CD4-positive, CD25-positive, alpha-beta regulatory T cell (primary cell): ENCODE data around the gene ARMC7. TPM values are rescaled to one million over a fixed set of nuclear protein-coding genes. Genes with fewer than 3 reads are reported as not detected.

Source experiments
- ATAC-seq, 2 donors: fragments of 150-1000 bp; cut with Tn5 transposase; one replicate each; pipeline ENCODE4 v1.10.0; 2021; ENCODE audit warnings: low read depth in 2 of 2, moderate number of reproducible peaks in 2 of 2, moderate library complexity in 1 of 2
- DNase-seq, 3 donors: peaks; one replicate each; pipeline versions ENCODE4 v3.0.0 to v3.0.0-alpha.2; 2012 to 2022; ENCODE audit warnings: mixed read lengths in 1 of 3
- H3K27ac ChIP-seq: one replicate; pipeline ENCODE4 v1.7.0; 2013; ENCODE audit warnings: mild to moderate bottlenecking, low read length; ENCODE audit not compliant: insufficient read depth, poor library complexity, severe bottlenecking
- H3K27me3 ChIP-seq: one replicate; pipeline ENCODE4 v1.7.0; 2013; ENCODE audit warnings: low read length; ENCODE audit not compliant: control insufficient read depth, insufficient read depth
- H3K36me3 ChIP-seq: one replicate; pipeline ENCODE4 v1.7.0; 2013; ENCODE audit warnings: mild to moderate bottlenecking, low read length, moderate library complexity; ENCODE audit not compliant: control insufficient read depth, insufficient read depth
- H3K4me1 ChIP-seq: 2 replicates; pipeline ENCODE4 v1.7.0; 2013; ENCODE audit warnings: mild to moderate bottlenecking, low read length; ENCODE audit not compliant: insufficient read depth, control insufficient read depth, poor library complexity, severe bottlenecking
- H3K4me3 ChIP-seq: one replicate; pipeline ENCODE4 v1.7.0; 2013; ENCODE audit warnings: low read depth, mild to moderate bottlenecking, low read length, moderate library complexity
- H3K9me3 ChIP-seq, 2 experiments: 1 replicate in 1 of 2; 2 replicates in 1 of 2; pipeline ENCODE4 v1.7.0; 2013; ENCODE audit warnings: low read length in 2 of 2, mild to moderate bottlenecking in 1 of 2, moderate library complexity in 1 of 2; ENCODE audit not compliant: control insufficient read depth in 2 of 2
- H3K27ac Mint-ChIP-seq, 3 donors: one replicate each; pipeline ENCODE4 v1.8.0; 2020 to 2022; ENCODE audit warnings: mild to moderate bottlenecking in 3 of 3, mixed read lengths in 3 of 3, moderate library complexity in 2 of 3
- H3K27me3 Mint-ChIP-seq: one replicate; pipeline ENCODE4 v1.8.0; 2022; ENCODE audit warnings: mild to moderate bottlenecking, mixed read lengths
- H3K36me3 Mint-ChIP-seq: one replicate; pipeline ENCODE4 v1.8.0; 2020; ENCODE audit warnings: mixed read lengths
- H3K4me1 Mint-ChIP-seq, 4 donors: one replicate each; pipeline ENCODE4 v1.8.0; 2020 to 2022; ENCODE audit warnings: mixed read lengths in 4 of 4, mild to moderate bottlenecking in 1 of 4
- H3K4me3 Mint-ChIP-seq, 4 donors: one replicate each; pipeline ENCODE4 v1.8.0; 2020 to 2022; ENCODE audit warnings: mild to moderate bottlenecking in 4 of 4, mixed read lengths in 4 of 4, moderate library complexity in 3 of 4
- H3K9me3 Mint-ChIP-seq, 7 donors: one replicate each; pipeline ENCODE4 v1.8.0; 2020 to 2022; ENCODE audit warnings: mixed read lengths in 7 of 7, mild to moderate bottlenecking in 3 of 7, moderate library complexity in 2 of 7
- polyA plus RNA-seq, 4 donors: library from polyadenylated mRNA; unstranded; fragments of 300-500 nt; fragmentation: Illumina TruSeq; gene quantifications; one replicate each; pipeline ENCODE4 v1.2.3, GENCODE V29; 2021
- total RNA-seq: library from RNA; stranded (reverse); gene quantifications from one replicate; pipeline ENCODE4 v1.2.3, GENCODE V29; 2022

ARMC7 gene
- total and polyA plus RNA-seq, 5 donors from 2014 or later: 3.1 to 12.8 (median 4.4) TPM

DNA sequence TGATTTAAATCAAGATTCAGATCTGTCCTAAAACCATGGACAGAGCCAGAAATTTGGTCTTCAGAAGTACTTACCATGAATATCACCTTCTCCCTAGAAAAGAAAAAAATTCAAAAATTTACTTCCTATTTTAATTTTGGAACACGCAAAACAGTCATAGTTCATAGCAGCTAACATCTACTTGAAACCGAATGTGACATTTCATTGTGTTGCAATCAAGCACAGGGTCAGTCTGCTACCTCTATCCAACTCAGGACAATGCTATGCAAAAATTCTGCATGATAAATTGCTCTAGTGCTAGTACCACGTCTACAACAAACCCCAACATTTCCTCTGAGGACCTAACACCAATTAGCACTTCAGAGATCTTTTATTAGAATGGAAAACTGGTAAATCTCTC is 36.8 kb downstream of the ARMC7 start:
- peaks cover 19% of the 10 kb centered on the region for H3K36me3 Mint-ChIP-seq
- Histone ChIP-seq H3K27me3 (no peaks in the 10 kb centered on the region), H3K4me1 (peaks cover 2% of the 10 kb centered on the region), H3K36me3 (peaks cover 49% of the 10 kb centered on the region), H3K27ac (no peak overlapping the region), H3K9me3 (no peaks in the 10 kb centered on the region), H3K4me3 (no peak overlapping the region)
- no peak for DNase-seq
- H3K4me3 Mint-ChIP-seq: no peak overlapping the region
- H3K4me1 Mint-ChIP-seq: peaks cover 5 to 27% (median 14%) of the 10 kb centered on the region in 4 donors
- H3K9me3 Mint-ChIP-seq: no peaks in the 10 kb centered on the region
- no peak for ATAC-seq
- H3K27me3 Mint-ChIP-seq: no peaks in the 10 kb centered on the region
- H3K27ac Mint-ChIP-seq: peak overlapping the region in 2 of 3 donors; percentile 29 to 32

GRCh38 chr17:75147878-75148546 is 38.2 kb downstream of the ARMC7 start:
- peaks cover 12% of the 10 kb centered on the region for H3K4me1 ChIP-seq
- Mint-ChIP-seq H3K9me3 (no peaks in the 10 kb centered on the region), H3K27me3 (no peaks in the 10 kb centered on the region), H3K4me1 (peaks cover 17 to 41% (median 24%) of the 10 kb centered on the region in 4 donors), H3K4me3 (peak overlapping the region in 1 of 4 donors; percentile 66), H3K27ac (peak overlapping the region; percentile 29 to 51 (median 38)), H3K36me3 (peaks cover 19% of the 10 kb centered on the region)
- H3K9me3 ChIP-seq: no peaks in the 10 kb centered on the region
- DNase-seq: no peak
- H3K4me3 ChIP-seq: no peak overlapping the region
- peaks cover 46% of the 10 kb centered on the region for H3K36me3 ChIP-seq
- H3K27ac ChIP-seq: no peak overlapping the region
- ATAC-seq: no peak
- no peaks in the 10 kb centered on the region for H3K27me3 ChIP-seq

DNA sequence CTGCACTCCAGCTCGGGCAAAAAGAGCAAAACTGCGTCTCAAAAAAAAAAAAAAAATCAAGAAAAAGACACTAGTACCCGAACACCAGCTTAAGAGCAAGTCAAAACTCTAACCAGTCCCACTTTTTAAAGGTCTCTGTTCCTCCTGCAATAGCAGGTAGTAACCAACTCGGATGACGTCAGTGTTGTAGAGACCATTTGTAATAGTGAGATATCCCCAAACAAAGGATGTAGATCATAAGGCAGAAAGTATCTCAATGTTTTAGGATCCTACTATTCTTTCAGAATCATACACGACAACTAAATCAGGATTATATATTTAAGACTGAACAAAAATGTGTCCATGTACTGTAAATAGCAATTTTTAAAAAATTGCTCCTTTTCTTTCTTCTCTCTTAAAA is 42.2 kb downstream of the ARMC7 start:
- Histone ChIP-seq H3K27me3 (no peaks in the 10 kb centered on the region), H3K27ac (no peak overlapping the region), H3K36me3 (peaks cover 14% of the 10 kb centered on the region), H3K4me1 (peaks cover 31% of the 10 kb centered on the region), H3K4me3 (peak overlapping the region; percentile 94), H3K9me3 (no peaks in the 10 kb centered on the region)
- ATAC-seq (no peak), DNase-seq (no peak)
- Mint-ChIP-seq H3K27ac (peak overlapping the region in 2 of 3 donors; percentile 70 to 89), H3K9me3 (no peaks in the 10 kb centered on the region), H3K27me3 (peaks cover 4% of the 10 kb centered on the region), H3K36me3 (peaks cover 18% of the 10 kb centered on the region), H3K4me3 (peak overlapping the region; percentile 87 to 94 (median 92)), H3K4me1 (peaks cover 17 to 51% (median 36%) of the 10 kb centered on the region in 4 donors)

DNA sequence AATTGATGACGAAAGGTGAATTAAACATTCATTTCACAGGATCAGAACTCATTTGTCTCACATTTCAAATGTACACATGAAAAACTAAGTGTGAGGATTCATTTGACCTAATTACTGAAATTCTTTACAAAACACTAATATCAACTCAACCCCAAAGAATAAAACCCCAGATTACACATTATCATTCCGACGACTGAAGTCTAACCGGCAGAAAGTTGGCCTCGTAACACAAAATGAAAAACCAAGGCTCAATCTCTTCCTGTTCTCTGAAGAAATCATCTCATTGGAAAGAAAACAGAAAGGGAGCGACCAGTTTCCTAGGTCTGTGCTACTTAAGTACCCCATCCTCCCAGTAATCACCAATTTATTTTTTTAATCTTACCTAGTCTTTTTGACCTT is 42.8 kb downstream of the ARMC7 start:
- DNase-seq (no peak), ATAC-seq (no peak)
- Mint-ChIP-seq H3K36me3 (peaks cover 12% of the 10 kb centered on the region), H3K4me1 (peaks cover 17 to 49% (median 36%) of the 10 kb centered on the region in 4 donors), H3K9me3 (no peaks in the 10 kb centered on the region), H3K27me3 (peaks cover 4% of the 10 kb centered on the region), H3K4me3 (peak overlapping the region; percentile 87 to 94 (median 92)), H3K27ac (peak overlapping the region; percentile 11 to 89 (median 70))
- H3K27ac ChIP-seq: no peak overlapping the region
- H3K4me1 ChIP-seq: peaks cover 31% of the 10 kb centered on the region
- no peaks in the 10 kb centered on the region for H3K9me3 ChIP-seq
- H3K36me3 ChIP-seq: peaks cover 8% of the 10 kb centered on the region
- H3K4me3 ChIP-seq: peak overlapping the region; percentile 94
- H3K27me3 ChIP-seq: no peaks in the 10 kb centered on the region

DNA sequence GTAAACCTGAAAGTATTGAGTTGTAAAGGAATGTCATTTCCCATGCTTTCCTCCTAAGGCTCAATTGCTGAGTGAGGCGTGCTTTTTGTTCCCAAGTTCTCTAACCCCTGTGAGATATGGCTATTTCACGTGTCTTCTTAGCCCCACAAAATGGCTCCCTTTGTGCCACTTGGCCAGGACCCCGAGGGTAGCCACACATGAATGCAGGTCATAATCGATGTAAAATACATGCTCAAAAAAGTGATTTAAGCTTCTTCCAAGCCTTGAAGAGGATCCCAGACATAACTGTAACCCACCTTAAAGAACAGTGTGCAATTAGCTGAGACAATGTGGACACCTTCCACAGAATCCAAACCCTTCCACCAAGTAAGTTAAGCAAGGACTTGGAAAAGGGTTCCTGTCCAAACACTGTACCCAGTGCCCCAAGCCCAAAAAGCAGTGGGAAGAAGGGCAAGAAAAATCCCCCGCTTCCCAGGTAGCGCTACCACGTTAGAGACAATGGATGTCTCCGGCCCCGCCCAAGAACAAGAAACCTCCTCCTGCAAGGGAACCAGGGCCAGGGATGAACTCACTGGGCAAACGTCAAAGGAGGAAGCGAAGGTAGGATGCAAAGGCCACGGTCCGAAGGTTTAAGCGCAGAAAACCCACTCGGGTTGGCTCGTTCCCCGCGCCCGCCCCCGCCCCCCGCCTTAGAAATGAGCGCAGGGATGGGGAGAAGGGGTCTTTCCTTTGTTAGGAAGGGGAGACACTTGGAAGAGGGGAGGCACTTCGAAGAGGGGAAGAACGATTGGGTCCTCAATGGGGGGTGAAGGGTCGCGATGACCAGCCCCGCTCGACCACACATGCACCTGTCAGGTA is 43.4 kb downstream of the ARMC7 start:
- peaks cover 7% of the 10 kb centered on the region for H3K36me3 Mint-ChIP-seq
- H3K9me3 Mint-ChIP-seq: no peaks in the 10 kb centered on the region
- no peaks in the 10 kb centered on the region for H3K9me3 ChIP-seq
- H3K27me3 Mint-ChIP-seq: peaks cover 4% of the 10 kb centered on the region
- peaks cover 3% of the 10 kb centered on the region for H3K36me3 ChIP-seq
- peak in 1 of 3 donors; percentile 23 for DNase-seq
- peak overlapping the region; percentile 87 to 94 (median 92) for H3K4me3 Mint-ChIP-seq
- H3K27ac ChIP-seq: no peak overlapping the region
- H3K27me3 ChIP-seq: no peaks in the 10 kb centered on the region
- H3K4me1 Mint-ChIP-seq: peaks cover 17 to 48% (median 32%) of the 10 kb centered on the region in 4 donors
- peak overlapping the region; percentile 89 to 91 (median 90) for H3K27ac Mint-ChIP-seq
- peaks cover 31% of the 10 kb centered on the region for H3K4me1 ChIP-seq
- ATAC-seq: no peak
- peak overlapping the region; percentile 94 for H3K4me3 ChIP-seq

- no peaks in the 10 kb centered on the region for H3K9me3 Mint-ChIP-seq
- peak in 1 of 2 donors; percentile 19 for ATAC-seq
- DNase-seq: peak in 1 of 3 donors; percentile 24
Measured at GRCh38 chr17:75153780-75154194, 44.0 kb downstream of the ARMC7 start.

DNA sequence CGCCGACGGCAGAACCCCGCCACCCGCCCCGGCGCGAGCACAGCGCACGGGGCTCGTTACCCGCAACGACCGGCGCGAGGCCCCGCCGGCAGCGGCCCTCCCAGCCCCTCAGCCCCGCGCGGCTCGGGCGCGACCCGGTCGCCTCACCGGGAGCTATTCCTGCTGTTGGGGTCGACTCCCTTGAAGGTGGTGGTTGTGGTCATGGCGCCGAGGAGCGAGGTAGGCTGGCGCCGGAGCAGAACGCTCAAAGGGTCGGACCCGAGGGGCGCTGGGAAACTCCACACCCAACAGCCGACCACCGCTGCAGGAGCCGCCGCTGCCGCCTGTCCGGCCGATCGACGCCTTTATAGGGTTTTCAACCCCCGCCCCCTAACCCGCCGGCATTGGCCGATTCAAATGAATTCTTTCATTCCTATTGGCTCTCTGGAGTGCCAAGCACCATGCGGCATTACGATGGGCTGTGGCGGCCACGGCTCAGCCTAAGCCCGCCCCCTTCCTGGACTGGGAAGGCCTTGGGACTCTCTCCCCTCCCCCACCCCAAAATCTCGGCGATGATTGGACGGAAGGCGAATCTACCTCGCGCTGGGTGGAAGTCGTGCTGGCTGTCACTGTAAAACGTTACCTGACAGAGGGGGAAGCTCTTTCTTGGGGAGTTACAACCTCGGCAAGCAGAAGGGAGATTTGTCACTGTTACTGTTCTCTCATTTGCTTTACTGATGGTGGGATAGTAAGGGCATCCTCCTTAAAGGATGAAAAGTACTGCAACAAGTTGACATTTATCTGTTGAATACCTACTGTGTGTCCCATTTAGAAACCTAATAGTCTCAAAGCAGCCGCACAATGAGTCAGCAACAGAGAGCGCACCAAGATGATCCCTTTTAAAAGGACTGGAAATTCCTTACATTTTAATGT is 44.7 kb downstream of the ARMC7 start, which contains the start of gene JPT1:
Gene JPT1, minus strand, starts transcription at position 318 of the 912 bp plus-strand sequence. Its CDS starts 115 bp downstream, at position 203.
- H3K27me3 Mint-ChIP-seq: peaks cover 4% of the 10 kb centered on the region
- H3K9me3 ChIP-seq: no peaks in the 10 kb centered on the region
- peak within 1 kb of the TSS; percentile 78 for H3K27ac ChIP-seq
- peaks cover 31% of the 10 kb centered on the region for H3K4me1 ChIP-seq
- peak within 1 kb of the TSS; percentile 87 to 97 (median 94) for H3K4me3 Mint-ChIP-seq
- peak within 1 kb of the TSS; percentile 89 to 92 (median 90) for H3K27ac Mint-ChIP-seq
- ATAC-seq: peak; percentile 98 to 99
- H3K9me3 Mint-ChIP-seq: no peaks in the 10 kb centered on the region
- H3K27me3 ChIP-seq: no peaks in the 10 kb centered on the region
- H3K36me3 Mint-ChIP-seq: no peaks in the 10 kb centered on the region
- peaks cover 17 to 40% (median 25%) of the 10 kb centered on the region in 4 donors for H3K4me1 Mint-ChIP-seq
- peak within 1 kb of the TSS; percentile 94 for H3K4me3 ChIP-seq
- DNase-seq: peak; percentile 96 to 100 (median 96)
- H3K36me3 ChIP-seq: no peaks in the 10 kb centered on the region

More at GRCh38 chr17:75153780-75154194, 44.0 kb downstream of the ARMC7 start:
- Mint-ChIP-seq H3K4me1 (peaks cover 17 to 42% (median 27%) of the 10 kb centered on the region in 4 donors), H3K27me3 (peaks cover 4% of the 10 kb centered on the region), H3K36me3 (peaks cover under 1% of the 10 kb centered on the region), H3K27ac (peak overlapping the region in 2 of 3 donors; percentile 89 to 91), H3K4me3 (peak overlapping the region; percentile 87 to 94 (median 92))
- no peak overlapping the region for H3K27ac ChIP-seq
- no peaks in the 10 kb centered on the region for H3K36me3 ChIP-seq
- H3K27me3 ChIP-seq: no peaks in the 10 kb centered on the region
- H3K4me1 ChIP-seq: peaks cover 31% of the 10 kb centered on the region
- no peaks in the 10 kb centered on the region for H3K9me3 ChIP-seq
- H3K4me3 ChIP-seq: peak overlapping the region; percentile 94
